Stimulated activated CD4-positive, alpha-beta T cell treated with anti-CD3 and anti-CD28 coated beads, Interleukin-1b, Interleukin-23, amount 100 ng/mL, for 24 hours (primary cell): ENCODE measurements around the gene ZNG1F.
"Not testable (repeated sequence)": the region's sequence is repeated elsewhere in the genome, so short reads cannot be mapped to it uniquely, and the experiment has no call there.

Experiments
- DNase-seq, 4 experiments: peaks; one replicate each; pipeline ENCODE4 v3.0.0-alpha.2; 2020; ENCODE audit warnings: low read depth in 4 of 4, low spot score in 1 of 4

ZNG1F gene

DNA sequence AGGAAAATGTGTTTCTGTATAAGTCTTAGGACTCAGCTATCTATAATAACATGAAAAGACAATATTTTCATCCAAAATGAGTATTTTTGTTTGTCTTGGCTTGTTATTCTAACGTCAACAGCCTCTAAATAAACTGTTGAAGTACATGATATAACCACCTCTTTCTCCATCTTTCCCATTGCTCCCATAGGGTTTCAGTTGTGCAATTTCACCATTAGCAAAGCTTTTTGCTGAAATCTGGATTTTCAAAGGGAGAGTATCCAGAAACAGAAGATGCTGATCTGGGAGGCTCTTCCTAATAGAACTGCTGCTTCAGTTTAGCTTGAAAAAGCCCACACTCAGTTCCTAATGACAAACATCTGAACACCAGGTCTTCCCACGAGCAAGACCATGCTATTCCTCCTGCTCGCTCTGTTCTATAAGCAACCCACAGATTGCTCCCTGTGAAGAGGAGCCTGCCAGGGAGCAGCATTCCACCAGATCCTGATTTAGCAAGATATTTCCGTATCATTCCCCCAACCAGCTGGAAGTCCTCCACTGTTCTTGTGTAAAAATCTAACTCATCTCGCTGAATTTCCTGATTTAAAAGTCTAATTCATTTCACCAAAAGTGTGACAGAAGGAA lies 101.8 kb downstream of the ZNG1F start:
- DNase-seq = not testable (repeated sequence)

DNA sequence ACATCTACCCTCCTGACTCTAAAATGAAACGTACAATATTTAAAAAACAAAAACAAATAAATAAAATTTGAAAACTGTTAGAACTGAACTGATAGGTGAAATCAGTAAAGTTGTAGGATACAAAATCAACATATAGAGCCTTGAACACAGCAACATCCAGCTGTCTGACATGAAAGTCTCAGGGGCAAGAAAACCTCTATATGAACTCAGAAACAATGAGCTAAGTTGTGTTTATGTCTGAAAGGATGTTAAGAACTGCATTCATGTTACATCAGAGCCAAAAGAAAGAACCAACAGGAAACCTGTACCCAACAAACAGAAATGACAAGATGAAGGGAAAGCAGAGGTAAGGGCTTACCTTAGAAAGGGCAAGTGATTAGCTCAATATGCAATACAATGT lies 102.4 kb downstream of the ZNG1F start:
- not testable (repeated sequence) for DNase-seq

DNA sequence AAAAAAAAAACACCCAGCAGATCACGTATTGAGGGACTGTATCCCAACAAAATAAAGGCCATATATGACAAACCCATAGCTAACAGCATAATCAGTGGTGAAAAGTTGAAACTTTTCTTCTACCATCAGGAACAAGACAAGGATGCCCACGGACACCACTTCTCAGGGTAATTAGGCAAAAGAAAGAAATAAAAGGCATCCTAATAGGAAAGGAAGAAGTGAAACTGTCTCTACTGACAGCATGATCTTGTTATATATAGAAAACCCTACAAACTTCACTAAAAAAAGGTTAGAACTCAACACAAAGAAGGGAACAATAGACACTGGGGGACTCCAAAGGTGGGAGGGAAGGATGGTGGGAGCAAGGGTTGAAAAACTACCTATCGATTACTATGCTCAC lies 102.9 kb downstream of the ZNG1F start:
- DNase-seq = not testable (repeated sequence)

DNA sequence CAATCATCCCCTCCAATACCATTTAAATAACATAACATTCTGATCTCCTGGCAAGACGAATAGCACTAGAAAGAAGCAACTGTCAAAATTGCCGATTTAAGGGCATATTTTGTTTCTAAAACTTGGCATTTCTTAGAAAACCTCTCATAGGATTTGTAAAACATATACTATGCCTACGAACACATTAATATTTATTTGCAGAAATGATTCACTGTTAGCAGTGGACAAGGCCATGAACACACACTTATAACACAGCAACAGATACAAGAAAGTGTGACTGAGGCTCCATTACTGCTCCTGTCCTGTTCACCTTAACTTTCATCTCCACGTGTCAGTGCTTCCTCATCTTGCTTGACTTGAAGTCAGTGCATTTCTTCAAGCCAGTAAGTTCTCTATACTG lies 106.8 kb downstream of the ZNG1F start:
- DNase-seq = not testable (repeated sequence)
